ENCODE data around the gene GTF3C1.

- TF ChIP-seq, protein P1, sequence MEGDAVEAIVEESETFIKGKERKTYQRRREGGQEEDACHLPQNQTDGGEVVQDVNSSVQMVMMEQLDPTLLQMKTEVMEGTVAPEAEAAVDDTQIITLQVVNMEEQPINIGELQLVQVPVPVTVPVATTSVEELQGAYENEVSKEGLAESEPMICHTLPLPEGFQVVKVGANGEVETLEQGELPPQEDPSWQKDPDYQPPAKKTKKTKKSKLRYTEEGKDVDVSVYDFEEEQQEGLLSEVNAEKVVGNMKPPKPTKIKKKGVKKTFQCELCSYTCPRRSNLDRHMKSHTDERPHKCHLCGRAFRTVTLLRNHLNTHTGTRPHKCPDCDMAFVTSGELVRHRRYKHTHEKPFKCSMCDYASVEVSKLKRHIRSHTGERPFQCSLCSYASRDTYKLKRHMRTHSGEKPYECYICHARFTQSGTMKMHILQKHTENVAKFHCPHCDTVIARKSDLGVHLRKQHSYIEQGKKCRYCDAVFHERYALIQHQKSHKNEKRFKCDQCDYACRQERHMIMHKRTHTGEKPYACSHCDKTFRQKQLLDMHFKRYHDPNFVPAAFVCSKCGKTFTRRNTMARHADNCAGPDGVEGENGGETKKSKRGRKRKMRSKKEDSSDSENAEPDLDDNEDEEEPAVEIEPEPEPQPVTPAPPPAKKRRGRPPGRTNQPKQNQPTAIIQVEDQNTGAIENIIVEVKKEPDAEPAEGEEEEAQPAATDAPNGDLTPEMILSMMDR (IDR thresholded peaks at IDR 0.05; ENCODE audit: low read length), result no peak
- TF ChIP-seq EZH2 (optimal IDR thresholded peaks at IDR 0.05; ENCODE audit: low read depth, low read length), result no peak
- no peak for TF ChIP-seq EZH2phosphoT487 (IDR thresholded peaks at IDR 0.05; ENCODE audit: low read length)
Observed at GRCh38 chr16:27595993-27596392, 46.3 kb upstream of the GTF3C1 start.

Data from MM.1S (cell line).